Gastrocnemius medialis (tissue), 4 donors: ENCODE data around the gene HOXA4.

Experiments
- CTCF ChIP-seq, 5 experiments: fragments of 450-650 bp in 3 of 5; fragments of 200-600 bp in 2 of 5; sonication (generic) in 2 of 5; IDR thresholded peaks in 4 of 5; conservative IDR thresholded peaks in 1 of 5; 1 replicate in 4 of 5; 2 replicates in 1 of 5; pipeline ENCODE4 v1.5.1; 2016 to 2019; ENCODE audit warnings: antibody characterized with exemption in 5 of 5, mild to moderate bottlenecking in 3 of 5, moderate library complexity in 3 of 5
- POLR2A ChIP-seq, 2 donors: fragments of 450-650 bp; IDR thresholded peaks; one replicate each; pipeline ENCODE4 v1.6.1; 2017; ENCODE audit warnings: antibody characterized with exemption in 2 of 2, mild to moderate bottlenecking in 2 of 2, moderate library complexity in 2 of 2

DNA sequence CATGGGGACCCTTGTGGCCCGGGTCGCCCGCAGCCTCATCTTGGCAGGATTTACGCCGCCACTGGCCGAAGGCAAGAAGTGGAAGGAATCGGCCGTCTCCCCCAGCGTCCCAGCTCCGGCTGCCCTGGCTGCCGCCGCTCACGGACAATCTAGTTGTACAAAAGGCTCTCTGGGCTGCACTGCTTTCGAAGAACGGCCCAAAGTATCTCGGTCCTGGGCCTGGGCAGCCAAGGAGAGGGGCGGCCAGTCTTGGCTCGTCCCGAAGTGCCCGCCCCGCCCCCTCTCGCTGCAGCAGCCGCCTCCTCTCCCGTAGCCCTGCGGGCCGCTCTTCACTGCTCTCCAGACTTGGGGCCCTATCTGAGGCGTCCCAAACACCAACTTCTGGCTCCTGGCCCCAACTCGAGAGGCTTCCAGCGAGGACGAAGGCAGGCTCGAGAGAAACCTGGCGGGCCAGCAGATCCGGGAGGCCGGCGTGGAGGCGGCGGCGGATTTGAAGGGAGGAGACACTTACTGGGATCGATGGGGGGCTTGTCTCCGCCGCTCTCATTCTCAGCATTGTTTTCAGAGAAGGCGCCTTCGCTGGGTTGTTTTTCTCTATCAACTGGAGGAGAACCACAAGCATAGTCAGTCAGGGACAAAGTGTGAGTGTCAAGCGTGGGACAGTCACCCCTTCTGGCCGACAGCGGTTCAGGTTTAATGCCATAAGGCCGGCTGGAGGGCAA lies 34.0 kb upstream of the HOXA4 start:
- TF ChIP-seq CTCF (IDR thresholded peaks at IDR 0.05 in 4 of 5, conservative IDR thresholded peaks at IDR 0.05 in 1 of 5) (peak in 2 of 5 experiments; percentile 16 to 43), POLR2A (IDR thresholded peaks at IDR 0.05) (no peak)
